ENCODE data around the gene EFHD2.

DNA sequence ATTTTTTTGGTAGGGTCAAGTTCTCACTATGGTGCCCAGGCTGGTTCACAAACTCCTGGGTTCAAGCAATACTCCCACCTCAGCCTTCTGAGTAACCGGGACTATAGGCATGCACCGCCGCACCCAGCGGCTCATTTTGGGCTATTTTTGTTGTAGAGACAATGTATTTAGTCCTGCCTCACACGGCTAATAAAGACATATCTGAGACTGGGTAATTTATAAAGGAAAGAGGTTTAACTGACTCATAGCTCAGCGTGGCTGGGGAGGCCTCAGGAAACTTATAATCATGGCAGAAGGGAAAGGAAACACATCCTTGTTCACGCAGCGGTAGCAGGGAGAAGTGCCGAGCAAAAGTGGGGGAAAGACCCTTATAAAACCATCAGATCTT lies 51.0 kb downstream of the EFHD2 start:
- TF ChIP-seq, protein P1, sequence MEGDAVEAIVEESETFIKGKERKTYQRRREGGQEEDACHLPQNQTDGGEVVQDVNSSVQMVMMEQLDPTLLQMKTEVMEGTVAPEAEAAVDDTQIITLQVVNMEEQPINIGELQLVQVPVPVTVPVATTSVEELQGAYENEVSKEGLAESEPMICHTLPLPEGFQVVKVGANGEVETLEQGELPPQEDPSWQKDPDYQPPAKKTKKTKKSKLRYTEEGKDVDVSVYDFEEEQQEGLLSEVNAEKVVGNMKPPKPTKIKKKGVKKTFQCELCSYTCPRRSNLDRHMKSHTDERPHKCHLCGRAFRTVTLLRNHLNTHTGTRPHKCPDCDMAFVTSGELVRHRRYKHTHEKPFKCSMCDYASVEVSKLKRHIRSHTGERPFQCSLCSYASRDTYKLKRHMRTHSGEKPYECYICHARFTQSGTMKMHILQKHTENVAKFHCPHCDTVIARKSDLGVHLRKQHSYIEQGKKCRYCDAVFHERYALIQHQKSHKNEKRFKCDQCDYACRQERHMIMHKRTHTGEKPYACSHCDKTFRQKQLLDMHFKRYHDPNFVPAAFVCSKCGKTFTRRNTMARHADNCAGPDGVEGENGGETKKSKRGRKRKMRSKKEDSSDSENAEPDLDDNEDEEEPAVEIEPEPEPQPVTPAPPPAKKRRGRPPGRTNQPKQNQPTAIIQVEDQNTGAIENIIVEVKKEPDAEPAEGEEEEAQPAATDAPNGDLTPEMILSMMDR (IDR thresholded peaks at IDR 0.05 in 2 of 3, conservative IDR thresholded peaks at IDR 0.05 in 1 of 3; ENCODE audit: borderline replicate concordance in 1 of 3, insufficient read depth in 1 of 3, low read depth in 2 of 3, low read length in 2 of 3) = no peak
- TF ChIP-seq POLR2A (IDR thresholded peaks at IDR 0.05; ENCODE audit: borderline replicate concordance, extremely low read depth, insufficient read depth, insufficient read length) (no peak), EZH2 (IDR thresholded peaks at IDR 0.05) (no peak), EZH2phosphoT487 (IDR thresholded peaks at IDR 0.05; ENCODE audit: borderline replicate concordance) (no peak), SRF (IDR thresholded peaks at IDR 0.05; ENCODE audit: low read depth) (no peak), SP1 (IDR thresholded peaks at IDR 0.05; ENCODE audit: low read depth) (no peak), FOSL1 (IDR thresholded peaks at IDR 0.05; ENCODE audit: low read depth) (no peak), ELF1 (IDR thresholded peaks at IDR 0.05; ENCODE audit: borderline replicate concordance, low read depth) (no peak), CEBPB (IDR thresholded peaks at IDR 0.05; ENCODE audit: low read depth) (no peak)
- TF ChIP-seq, protein P2, sequence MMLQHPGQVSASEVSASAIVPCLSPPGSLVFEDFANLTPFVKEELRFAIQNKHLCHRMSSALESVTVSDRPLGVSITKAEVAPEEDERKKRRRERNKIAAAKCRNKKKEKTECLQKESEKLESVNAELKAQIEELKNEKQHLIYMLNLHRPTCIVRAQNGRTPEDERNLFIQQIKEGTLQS (IDR thresholded peaks at IDR 0.05) = no peak
- TF ChIP-seq, protein P3, sequence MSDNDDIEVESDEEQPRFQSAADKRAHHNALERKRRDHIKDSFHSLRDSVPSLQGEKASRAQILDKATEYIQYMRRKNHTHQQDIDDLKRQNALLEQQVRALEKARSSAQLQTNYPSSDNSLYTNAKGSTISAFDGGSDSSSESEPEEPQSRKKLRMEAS (IDR thresholded peaks at IDR 0.05) = no peak
- TF ChIP-seq, protein P4, sequence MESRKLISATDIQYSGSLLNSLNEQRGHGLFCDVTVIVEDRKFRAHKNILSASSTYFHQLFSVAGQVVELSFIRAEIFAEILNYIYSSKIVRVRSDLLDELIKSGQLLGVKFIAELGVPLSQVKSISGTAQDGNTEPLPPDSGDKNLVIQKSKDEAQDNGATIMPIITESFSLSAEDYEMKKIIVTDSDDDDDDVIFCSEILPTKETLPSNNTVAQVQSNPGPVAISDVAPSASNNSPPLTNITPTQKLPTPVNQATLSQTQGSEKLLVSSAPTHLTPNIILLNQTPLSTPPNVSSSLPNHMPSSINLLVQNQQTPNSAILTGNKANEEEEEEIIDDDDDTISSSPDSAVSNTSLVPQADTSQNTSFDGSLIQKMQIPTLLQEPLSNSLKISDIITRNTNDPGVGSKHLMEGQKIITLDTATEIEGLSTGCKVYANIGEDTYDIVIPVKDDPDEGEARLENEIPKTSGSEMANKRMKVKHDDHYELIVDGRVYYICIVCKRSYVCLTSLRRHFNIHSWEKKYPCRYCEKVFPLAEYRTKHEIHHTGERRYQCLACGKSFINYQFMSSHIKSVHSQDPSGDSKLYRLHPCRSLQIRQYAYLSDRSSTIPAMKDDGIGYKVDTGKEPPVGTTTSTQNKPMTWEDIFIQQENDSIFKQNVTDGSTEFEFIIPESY (IDR thresholded peaks at IDR 0.05; ENCODE audit: extremely low read depth, insufficient replicate concordance, low read length) = no peak

Data from HCT116 (cell line).